Neural progenitor cell (in vitro differentiated cells): Measurements from ENCODE around the gene SLC10A3. TPM values are rescaled to one million over a fixed set of nuclear protein-coding genes. Genes with fewer than 3 reads are reported as not detected.

Experiments
- DNase-seq: peaks from one replicate; pipeline ENCODE4 v3.0.0-alpha.2; 2016; ENCODE audit warnings: low spot score
- H2AFZ ChIP-seq: fragments of 200-600 bp; sonication (generic); replicated peaks from 2 replicates; pipeline ENCODE4 v1.6.1; 2016; ENCODE audit warnings: antibody characterized with exemption
- H3F3A ChIP-seq: fragments of 200-600 bp; sonication (generic); 2 replicates; pipeline ENCODE4 v1.6.1; 2016; ENCODE audit warnings: antibody characterized with exemption, low read depth
- H3K27ac ChIP-seq: fragments of 200-600 bp; sonication (generic); 2 replicates; pipeline ENCODE4 v1.5.1; 2016; ENCODE audit warnings: mild to moderate bottlenecking
- H3K27me3 ChIP-seq: fragments of 200-600 bp; sonication (generic); 2 replicates; pipeline ENCODE4 v1.6.1; 2016; ENCODE audit warnings: mild to moderate bottlenecking, moderate library complexity
- H3K36me3 ChIP-seq: fragments of 200-600 bp; sonication (generic); 2 replicates; pipeline ENCODE4 v1.5.1; 2016
- H3K4me1 ChIP-seq: fragments of 200-600 bp; sonication (generic); 2 replicates; pipeline ENCODE4 v1.6.1; 2016; ENCODE audit warnings: mixed run types
- H3K4me2 ChIP-seq: fragments of 200-600 bp; sonication (generic); 2 replicates; pipeline ENCODE4 v1.6.1; 2016
- H3K4me3 ChIP-seq: fragments of 200-600 bp; sonication (generic); 2 replicates; pipeline ENCODE4 v1.5.1; 2016
- H3K79me2 ChIP-seq: fragments of 200-600 bp; sonication (generic); 2 replicates; pipeline ENCODE4 v1.6.1; 2016; ENCODE audit warnings: low read depth
- H3K9ac ChIP-seq: fragments of 200-600 bp; sonication (generic); 2 replicates; pipeline ENCODE4 v1.6.1; 2016
- H3K9me3 ChIP-seq: fragments of 200-600 bp; sonication (generic); 2 replicates; pipeline ENCODE4 v1.5.1; 2016; ENCODE audit warnings: low read depth
- H4K20me1 ChIP-seq: fragments of 200-600 bp; sonication (generic); 2 replicates; pipeline ENCODE4 v1.6.1; 2016; ENCODE audit warnings: low read depth
- H3K27ac Mint-ChIP-seq: 3 replicates; pipeline ENCODE4 v1.8.0; 2021; ENCODE audit warnings: mixed read lengths
- H3K27me3 Mint-ChIP-seq: 2 replicates; pipeline ENCODE4 v1.8.0; 2022; ENCODE audit warnings: low read depth, mild to moderate bottlenecking, inconsistent platforms, moderate library complexity, mixed read lengths; ENCODE audit not compliant: insufficient read depth
- H3K36me3 Mint-ChIP-seq: 3 replicates; pipeline ENCODE4 v1.8.0; 2021; ENCODE audit warnings: mixed read lengths
- H3K4me1 Mint-ChIP-seq: 3 replicates; pipeline ENCODE4 v1.8.0; 2021; ENCODE audit warnings: mixed read lengths
- H3K4me3 Mint-ChIP-seq: 3 replicates; pipeline ENCODE4 v1.8.0; 2021; ENCODE audit warnings: mild to moderate bottlenecking, moderate library complexity, mixed read lengths
- H3K9me3 Mint-ChIP-seq: 3 replicates; pipeline ENCODE4 v1.8.0; 2020; ENCODE audit warnings: mixed read lengths
- CTCF ChIP-seq: fragments of 200-600 bp; sonication (generic); IDR thresholded peaks from 2 replicates; pipeline ENCODE4 v1.5.1; 2017; ENCODE audit warnings: antibody characterized with exemption, mild to moderate bottlenecking
- EZH2 ChIP-seq: fragments of 200-600 bp; sonication (generic); IDR thresholded peaks from 2 replicates; pipeline ENCODE4 v1.6.1; 2017; ENCODE audit warnings: antibody characterized with exemption, mild to moderate bottlenecking, moderate library complexity
- EZH2phosphoT487 ChIP-seq: fragments of 200-600 bp; sonication (generic); IDR thresholded peaks from 2 replicates; pipeline ENCODE4 v1.6.1; 2017; ENCODE audit warnings: antibody characterized with exemption
- total RNA-seq: library from RNA; depleted of rRNA; stranded (reverse); fragments of >200 nt; gene quantifications from 2 replicates; pipeline ENCODE4 v1.2.3, GENCODE V29; 2015; ENCODE audit warnings: low replicate concordance

SLC10A3 gene
- total RNA-seq, 1 donor from 2014 or later = 3.5 TPM

- peaks cover 11% of the 10 kb centered on the region for H3K36me3 Mint-ChIP-seq
- H4K20me1 ChIP-seq = peaks cover 8% of the 10 kb centered on the region
Measured at GRCh38 chrX:154448484-154448883, 41.9 kb downstream of the SLC10A3 start.

GRCh38 chrX:154446430-154446829, 44.0 kb downstream of the SLC10A3 start:
- no peak overlapping the region for H3K4me2 ChIP-seq
- DNase-seq = no peak
- peaks cover 7% of the 10 kb centered on the region for H3K36me3 Mint-ChIP-seq

More at GRCh38 chrX:154448484-154448883, 41.9 kb downstream of the SLC10A3 start:
- Histone ChIP-seq H3K4me2 (no peak overlapping the region), H3K4me3 (no peak overlapping the region), H3K79me2 (peaks cover 13% of the 10 kb centered on the region), H3F3A (peaks cover 1% of the 10 kb centered on the region), H3K27me3 (no peaks in the 10 kb centered on the region), H3K27ac (no peak overlapping the region), H3K9me3 (no peaks in the 10 kb centered on the region), H2AFZ (no peak overlapping the region), H3K4me1 (no peaks in the 10 kb centered on the region), H3K9ac (no peak overlapping the region), H3K36me3 (no peaks in the 10 kb centered on the region)
- Mint-ChIP-seq H3K27ac (no peak overlapping the region), H3K9me3 (peaks cover 17% of the 10 kb centered on the region), H3K27me3 (peaks cover 12% of the 10 kb centered on the region), H3K4me3 (no peak overlapping the region), H3K4me1 (peaks cover under 1% of the 10 kb centered on the region)
- no peak for DNase-seq
- TF ChIP-seq EZH2phosphoT487 = no peak
- no peak for TF ChIP-seq CTCF
- TF ChIP-seq EZH2 = no peak

GRCh38 chrX:154445776-154446175, 44.7 kb downstream of the SLC10A3 start:
- peaks cover 13% of the 10 kb centered on the region for H3K27me3 Mint-ChIP-seq
- Histone ChIP-seq H3K79me2 (peaks cover 13% of the 10 kb centered on the region), H3K4me3 (no peak overlapping the region), H3K9me3 (no peaks in the 10 kb centered on the region), H3K9ac (no peak overlapping the region), H3K36me3 (no peaks in the 10 kb centered on the region), H3F3A (peaks cover 11% of the 10 kb centered on the region), H3K4me1 (no peaks in the 10 kb centered on the region), H4K20me1 (peaks cover 20% of the 10 kb centered on the region), H2AFZ (no peak overlapping the region), H3K27me3 (no peaks in the 10 kb centered on the region), H3K4me2 (no peak overlapping the region), H3K27ac (no peak overlapping the region)
- DNase-seq = no peak
- TF ChIP-seq EZH2phosphoT487 (no peak), EZH2 (no peak), CTCF (no peak)
- H3K4me1 Mint-ChIP-seq = peaks cover 6% of the 10 kb centered on the region
- no peak overlapping the region for H3K4me3 Mint-ChIP-seq
- H3K27ac Mint-ChIP-seq = no peak overlapping the region
- H3K36me3 Mint-ChIP-seq = peaks cover 7% of the 10 kb centered on the region
- peaks cover 13% of the 10 kb centered on the region for H3K9me3 Mint-ChIP-seq

More at GRCh38 chrX:154446430-154446829, 44.0 kb downstream of the SLC10A3 start:
- H3K9me3 ChIP-seq = no peaks in the 10 kb centered on the region
- peaks cover 17% of the 10 kb centered on the region for H4K20me1 ChIP-seq
- no peaks in the 10 kb centered on the region for H3K36me3 ChIP-seq
- peaks cover 13% of the 10 kb centered on the region for H3K79me2 ChIP-seq
- TF ChIP-seq EZH2 (no peak), CTCF (no peak), EZH2phosphoT487 (no peak)
- no peak overlapping the region for H3K9ac ChIP-seq
- H2AFZ ChIP-seq = no peak overlapping the region
- no peak overlapping the region for H3K27ac Mint-ChIP-seq
- H3K4me3 Mint-ChIP-seq = no peak overlapping the region
- H3K4me1 Mint-ChIP-seq = peaks cover 6% of the 10 kb centered on the region
- peaks cover 13% of the 10 kb centered on the region for H3K9me3 Mint-ChIP-seq
- peaks cover 11% of the 10 kb centered on the region for H3F3A ChIP-seq
- H3K4me1 ChIP-seq = no peaks in the 10 kb centered on the region
- H3K27me3 ChIP-seq = no peaks in the 10 kb centered on the region
- no peak overlapping the region for H3K27ac ChIP-seq
- H3K4me3 ChIP-seq = no peak overlapping the region
- peaks cover 13% of the 10 kb centered on the region for H3K27me3 Mint-ChIP-seq
